Tibial artery (tissue), 4 donors: ENCODE measurements around the gene PTGER2.

Experiments used
- DNase-seq, 2 donors: peaks; one replicate each; pipeline ENCODE4 v3.0.0-alpha.2; 2019
- H3K27ac ChIP-seq, 2 donors: fragments of 200-600 bp; sonication (generic) in 1 of 2; 1 replicate in 1 of 2; 2 replicates in 1 of 2; pipeline ENCODE4 v1.5.1; 2018 to 2019; ENCODE audit warnings: mild to moderate bottlenecking in 1 of 2
- H3K27me3 ChIP-seq, 2 donors: fragments of 200-600 bp; sonication (generic) in 1 of 2; one replicate each; pipeline versions ENCODE4 v1.5.1 to v1.6.0; 2016 to 2019
- H3K36me3 ChIP-seq, 3 donors: fragments of 200-600 bp; sonication (generic) in 2 of 3; one replicate each; pipeline ENCODE4 v1.5.1; 2016 to 2019; ENCODE audit warnings: mild to moderate bottlenecking in 2 of 3
- H3K4me1 ChIP-seq, 4 donors: fragments of 200-600 bp; sonication (generic) in 2 of 4; 1 replicate in 3 of 4; 2 replicates in 1 of 4; pipeline ENCODE4 v1.5.1; 2016 to 2019
- H3K4me3 ChIP-seq, 2 donors: fragments of 200-600 bp; sonication (generic) in 1 of 2; 1 replicate in 1 of 2; 2 replicates in 1 of 2; pipeline ENCODE4 v1.5.1; 2018 to 2019; ENCODE audit warnings: mild to moderate bottlenecking in 2 of 2
- H3K9me3 ChIP-seq, 3 donors: fragments of 200-600 bp; sonication (generic) in 1 of 3; one replicate each; pipeline ENCODE4 v1.5.1; 2016 to 2019
- CTCF ChIP-seq, 2 experiments: fragments of 200-600 bp in 1 of 2; fragments of 450-650 bp in 1 of 2; IDR thresholded peaks; one replicate each; pipeline ENCODE4 v1.5.1; 2017 to 2019; ENCODE audit warnings: antibody characterized with exemption in 2 of 2, mild to moderate bottlenecking in 1 of 2, moderate library complexity in 1 of 2
- intact Hi-C: fragments of 100-400 bp; cut with DNase I; formaldehyde crosslinking; loops from one replicate; pipeline ENCODE4 v1.15.0; 2023; ENCODE audit warnings: low total_unique reads

PTGER2 gene

GRCh38 chr14:52275372-52275771, 38.7 kb upstream of the PTGER2 start:
- no peaks in the 10 kb centered on the region for H3K27me3 ChIP-seq
- no peak for TF ChIP-seq CTCF (IDR thresholded peaks at IDR 0.05)
- H3K4me1 ChIP-seq, result no peaks in the 10 kb centered on the region
- DNase-seq, result no peak
- H3K9me3 ChIP-seq, result no peaks in the 10 kb centered on the region
- H3K4me3 ChIP-seq, result no peak overlapping the region
- no peak overlapping the region for H3K27ac ChIP-seq
- intact Hi-C loops, result no loop called here
- H3K36me3 ChIP-seq, result no peaks in the 10 kb centered on the region

GRCh38 chr14:52277552-52277951, 36.6 kb upstream of the PTGER2 start:
- Histone ChIP-seq H3K9me3 (no peaks in the 10 kb centered on the region), H3K36me3 (no peaks in the 10 kb centered on the region), H3K27ac (no peak overlapping the region), H3K4me1 (no peaks in the 10 kb centered on the region), H3K4me3 (no peak overlapping the region), H3K27me3 (no peaks in the 10 kb centered on the region)
- intact Hi-C loops, result no loop called here
- TF ChIP-seq CTCF (IDR thresholded peaks at IDR 0.05), result no peak
- no peak for DNase-seq

GRCh38 chr14:52279408-52279807, 34.7 kb upstream of the PTGER2 start:
- intact Hi-C loops, result no loop called here
- H3K4me3 ChIP-seq, result no peak overlapping the region

GRCh38 chr14:52283099-52283498, 31.0 kb upstream of the PTGER2 start:
- Histone ChIP-seq H3K9me3 (no peaks in the 10 kb centered on the region), H3K27me3 (peaks cover 0 to 13% of the 10 kb centered on the region in 2 donors), H3K27ac (no peak overlapping the region), H3K4me3 (no peak overlapping the region), H3K36me3 (no peaks in the 10 kb centered on the region), H3K4me1 (no peaks in the 10 kb centered on the region)
- TF ChIP-seq CTCF (IDR thresholded peaks at IDR 0.05), result no peak
- intact Hi-C loops, result no loop called here
- no peak for DNase-seq

More at GRCh38 chr14:52279408-52279807, 34.7 kb upstream of the PTGER2 start:
- Histone ChIP-seq H3K4me1 (no peaks in the 10 kb centered on the region), H3K27me3 (no peaks in the 10 kb centered on the region), H3K27ac (no peak overlapping the region), H3K9me3 (no peaks in the 10 kb centered on the region), H3K36me3 (no peaks in the 10 kb centered on the region)
- no peak for DNase-seq
- no peak for TF ChIP-seq CTCF (IDR thresholded peaks at IDR 0.05)

GRCh38 chr14:52286661-52287649, 27.2 kb upstream of the PTGER2 start:
- no peaks in the 10 kb centered on the region for H3K4me1 ChIP-seq
- no peak for DNase-seq
- no peak overlapping the region for H3K27ac ChIP-seq
- TF ChIP-seq CTCF (IDR thresholded peaks at IDR 0.05), result no peak
- H3K36me3 ChIP-seq, result no peaks in the 10 kb centered on the region
- H3K4me3 ChIP-seq, result no peak overlapping the region
- H3K9me3 ChIP-seq, result no peaks in the 10 kb centered on the region
- H3K27me3 ChIP-seq, result peaks cover 0 to 13% of the 10 kb centered on the region in 2 donors
- intact Hi-C loops, result no loop called here
